ENCODE results near the gene BORCS6. TPM values are rescaled to one million over a fixed set of nuclear protein-coding genes. Genes with fewer than 3 reads are reported as not detected.

BORCS6 gene
- total and polyA plus RNA-seq, 9 of the 15 experiments (the other 6 are each of a cell fraction or from before 2014, with no cell fraction given): 0.01 to 7.4 (median 2.3) TPM

- TF ChIP-seq ZNF398 (CRISPR knock-in tag; IDR thresholded peaks at IDR 0.05) (no peak), ZNF165 (CRISPR knock-in tag; IDR thresholded peaks at IDR 0.05; ENCODE audit: borderline replicate concordance) (no peak), CREB5 (CRISPR knock-in tag; IDR thresholded peaks at IDR 0.05) (no peak), NR1H2 (CRISPR knock-in tag; IDR thresholded peaks at IDR 0.05) (no peak), ZNF707 (CRISPR knock-in tag; conservative IDR thresholded peaks at IDR 0.05) (no peak), ZNF311 (CRISPR knock-in tag; IDR thresholded peaks at IDR 0.05) (no peak), HOXB6 (CRISPR knock-in tag; IDR thresholded peaks at IDR 0.05; ENCODE audit: borderline replicate concordance) (no peak), ETS2 (tag; IDR thresholded peaks at IDR 0.05; ENCODE audit: borderline replicate concordance, poor library complexity, severe bottlenecking) (no peak), CCNT2 (IDR thresholded peaks at IDR 0.05; ENCODE audit: borderline replicate concordance, extremely low read depth, insufficient read length, low read depth, low read length) (peak; percentile 85), JUND (IDR thresholded peaks at IDR 0.05; ENCODE audit: borderline replicate concordance, low read depth, low read length) (peak; percentile 5; the same call in 1 of the 2 replicates), JUND (tag; IDR thresholded peaks at IDR 0.05; ENCODE audit: borderline replicate concordance, low read depth, low read length) (0 out of 3 replicates have a peak, but pooled peaks have one; percentile 15), ZNF583 (CRISPR knock-in tag; IDR thresholded peaks at IDR 0.05) (peak; percentile 97), FOXO4 (CRISPR knock-in tag; IDR thresholded peaks at IDR 0.05) (no peak), ZNF740 (CRISPR knock-in tag; IDR thresholded peaks at IDR 0.05) (no peak), ZNF740 (tag; IDR thresholded peaks at IDR 0.05) (no peak), ASH1L (IDR thresholded peaks at IDR 0.05; ENCODE audit: borderline replicate concordance, low read depth, partially characterized antibody) (peak; percentile 94), RAD21 (CRISPR knock-in tag; conservative IDR thresholded peaks at IDR 0.05 in 1 of 2, IDR thresholded peaks at IDR 0.05 in 1 of 2) (peak in 1 of 2 experiments; percentile 5; a peak in 1 of 4 replicates), ZNF140 (CRISPR knock-in tag; IDR thresholded peaks at IDR 0.05) (no peak), ZNF146 (CRISPR knock-in tag; IDR thresholded peaks at IDR 0.05; ENCODE audit: unreplicated experiment) (no peak), SIN3A (IDR thresholded peaks at IDR 0.05; ENCODE audit: borderline replicate concordance in 2 of 2, control insufficient read depth in 1 of 2, low read depth in 2 of 2, low read length in 2 of 2) (peak; percentile 49 to 68; a peak in 2 of 4 replicates)
These were observed 33.6 kb downstream of the BORCS6 start (continued) for GRCh38 chr17:8156246-8156992.
